HG03342 (cell line): ENCODE data around the gene FAM3B.

Experiments
- ATAC-seq: cut with Tn5 transposase; IDR thresholded peaks from one replicate; pipeline ENCODE4 v1.9.1; 2021; ENCODE audit warnings: mild to moderate bottlenecking, moderate library complexity; ENCODE audit not compliant: unreplicated experiment

Gene FAM3B

DNA sequence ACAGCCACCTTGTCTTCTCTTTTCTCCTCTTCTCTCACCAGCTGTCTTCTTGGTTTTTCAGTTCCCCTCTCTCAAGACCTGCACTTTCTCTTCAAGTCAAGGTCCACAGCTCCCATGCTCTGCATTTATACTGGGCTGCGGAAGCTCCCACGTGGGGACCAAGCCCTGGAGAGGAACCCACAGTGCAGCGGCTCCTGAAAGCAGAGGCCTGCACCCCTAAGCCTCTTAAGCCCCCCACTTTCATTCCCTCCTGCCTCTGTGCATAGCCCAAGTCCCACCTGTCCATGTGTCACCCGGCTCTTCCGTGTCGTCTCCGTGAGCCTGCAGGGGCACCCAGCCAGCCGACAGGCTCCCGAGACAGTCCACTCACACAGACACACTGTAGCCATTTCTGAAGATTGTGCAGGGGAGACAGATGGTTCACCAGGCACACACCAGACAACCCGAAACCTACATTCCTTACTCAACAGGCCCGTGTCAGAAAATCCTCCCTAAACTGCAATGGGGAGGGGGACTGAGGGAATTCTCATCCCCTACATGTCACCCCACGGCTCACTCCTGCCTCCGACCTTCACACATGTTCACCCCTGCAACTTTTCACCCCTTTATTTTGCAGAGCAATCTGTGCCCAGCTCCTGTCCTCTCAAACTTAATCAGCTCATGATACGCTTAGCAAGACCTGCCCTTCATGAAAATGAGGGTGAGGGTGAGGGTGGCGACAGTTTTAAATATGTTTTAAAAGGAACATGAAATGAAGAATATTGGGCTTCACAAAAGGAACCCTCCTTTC, 51.5 kb downstream of the FAM3B start:
- peak; percentile 64 for ATAC-seq

DNA sequence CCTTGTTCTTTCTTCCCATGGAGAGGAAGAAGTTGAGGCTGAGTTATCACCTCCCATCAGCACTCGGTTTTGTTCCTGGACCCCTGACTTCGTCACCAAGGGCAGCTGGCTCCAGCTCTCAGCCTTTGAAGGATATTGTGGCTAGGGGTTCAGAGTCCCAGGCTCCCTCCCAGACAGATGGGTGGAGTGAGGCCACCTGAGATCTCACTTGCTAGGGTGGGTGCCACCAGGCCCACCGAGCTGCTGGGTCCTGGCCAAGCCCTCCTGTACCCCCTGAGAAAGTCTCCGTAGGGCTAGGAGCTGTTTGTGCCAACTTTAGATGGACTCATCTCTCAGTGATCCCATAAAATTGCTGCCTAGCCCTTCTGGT, 52.1 kb downstream of the FAM3B start:
- ATAC-seq: no peak

DNA sequence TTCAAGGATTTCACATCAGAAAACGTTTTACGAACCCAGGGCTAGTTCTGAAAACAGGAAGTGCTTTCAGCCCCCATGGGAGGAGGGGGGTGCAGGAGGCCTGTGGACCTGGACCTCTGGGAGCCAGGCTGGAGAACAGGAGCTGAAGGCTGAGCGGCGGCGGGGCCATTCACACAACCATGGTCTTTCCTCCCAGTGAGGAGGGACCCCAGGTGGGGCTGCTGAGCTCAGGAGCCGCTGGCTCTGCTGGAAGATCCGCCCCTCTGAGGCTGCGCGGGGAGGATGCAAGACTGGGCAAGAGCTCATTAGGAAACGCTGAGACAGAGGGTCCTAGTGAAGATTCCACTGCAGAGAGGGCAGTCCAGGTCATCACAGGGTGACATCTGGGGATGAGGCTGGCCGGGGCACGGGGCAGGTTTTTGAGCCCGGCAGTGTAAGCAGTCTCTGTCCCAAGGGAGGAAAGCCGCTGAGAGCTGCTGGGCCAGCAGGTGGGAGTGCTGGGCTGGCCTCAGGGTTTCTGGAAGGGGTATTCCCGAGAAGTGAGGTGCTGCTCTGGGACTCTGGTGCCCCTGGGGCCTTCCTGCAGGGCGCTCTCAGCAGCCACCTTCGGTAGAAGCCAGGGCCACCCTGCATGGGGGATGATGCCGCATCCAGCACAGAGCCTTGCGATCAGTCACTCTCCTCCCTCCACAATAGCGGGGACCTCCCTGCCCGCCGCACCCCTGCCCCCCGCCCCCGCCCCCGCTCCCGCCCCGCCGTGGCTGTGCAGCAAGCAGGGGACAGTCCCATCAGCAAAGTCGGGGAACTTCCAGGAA, 52.7 kb downstream of the FAM3B start:
- ATAC-seq: no peak

DNA sequence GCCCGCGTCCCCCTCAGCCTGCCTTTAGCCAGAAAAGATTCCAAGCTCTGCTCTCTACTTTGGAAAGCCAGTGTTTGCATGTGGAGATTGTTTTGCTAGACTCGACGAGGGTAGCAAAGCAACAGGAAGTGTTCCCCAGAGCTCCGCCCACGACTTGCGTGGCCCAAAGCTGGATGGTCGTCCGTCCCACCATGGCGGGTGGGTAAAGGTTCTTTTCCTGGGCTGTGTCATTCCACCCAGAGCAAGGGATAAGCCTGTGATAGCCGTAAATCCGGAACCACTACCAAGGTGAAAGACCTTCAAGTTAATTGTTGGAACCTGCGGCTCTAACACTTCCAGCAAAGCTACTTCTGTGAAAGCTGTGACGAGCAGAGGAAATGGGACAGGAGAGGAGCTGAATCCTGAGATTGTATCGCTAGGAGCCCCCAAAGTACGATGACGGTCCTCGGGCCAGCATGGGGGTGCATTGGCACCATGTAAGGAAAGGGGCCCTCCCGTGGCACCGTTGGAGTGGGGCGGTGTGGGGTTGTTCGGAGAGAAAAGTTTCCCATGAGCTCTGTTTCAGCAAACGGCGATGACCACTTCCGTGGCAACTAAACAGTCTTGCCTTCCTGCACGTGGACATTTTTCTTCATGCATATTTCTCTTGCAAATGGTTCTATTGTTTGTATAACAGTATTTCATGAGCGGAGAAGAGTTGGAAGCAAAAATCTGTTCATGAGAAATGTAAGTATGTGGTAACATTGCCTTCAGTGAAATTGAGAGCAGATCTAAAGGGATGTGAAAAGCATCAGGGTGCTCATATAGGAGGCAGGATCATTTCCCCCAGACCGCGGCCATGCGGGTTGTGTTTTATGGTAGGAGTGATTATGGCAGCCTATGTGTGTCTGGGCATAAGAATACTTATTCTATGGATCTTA, 53.6 kb downstream of the FAM3B start:
- ATAC-seq: no peak

DNA sequence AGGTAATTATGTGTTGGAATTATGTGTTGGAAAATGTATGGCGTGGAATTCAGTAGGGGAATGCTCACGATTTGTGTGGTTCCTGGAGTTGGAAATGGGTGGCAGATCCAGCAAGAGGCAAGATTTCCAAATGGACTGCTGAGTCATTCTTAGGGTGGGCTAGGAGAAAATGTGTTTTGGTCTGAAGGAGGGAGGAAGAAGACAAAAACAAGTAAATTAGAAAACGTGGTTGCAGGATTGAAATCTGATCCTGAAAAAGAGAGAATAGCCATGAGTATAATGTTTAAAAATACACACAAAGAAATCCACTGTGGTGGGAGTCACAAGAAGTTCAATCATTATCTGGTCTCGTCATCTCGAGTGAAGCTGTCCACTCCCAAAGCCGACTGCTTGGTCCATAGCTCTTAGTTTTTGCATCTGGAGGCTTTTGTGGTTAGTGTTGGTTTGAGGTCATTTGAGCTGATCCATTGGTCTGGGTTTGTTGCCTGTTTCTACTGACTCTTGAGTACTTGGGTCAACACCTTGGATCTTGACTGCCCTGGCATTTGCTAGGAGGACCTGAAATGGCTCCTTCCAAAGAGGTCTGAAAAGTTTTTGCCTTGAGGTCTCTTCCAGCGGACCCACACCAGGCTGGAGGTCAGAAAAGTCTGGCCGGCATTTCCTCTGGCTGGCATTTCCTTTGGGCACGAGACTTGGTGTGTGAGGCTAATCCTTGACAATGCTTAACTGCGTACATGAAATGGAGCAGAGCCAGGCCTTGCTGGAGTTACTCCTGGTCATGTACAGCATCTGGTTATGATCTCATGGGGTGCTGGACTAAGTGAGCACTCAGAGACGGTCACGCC, 54.5 kb downstream of the FAM3B start:
- no peak for ATAC-seq

DNA sequence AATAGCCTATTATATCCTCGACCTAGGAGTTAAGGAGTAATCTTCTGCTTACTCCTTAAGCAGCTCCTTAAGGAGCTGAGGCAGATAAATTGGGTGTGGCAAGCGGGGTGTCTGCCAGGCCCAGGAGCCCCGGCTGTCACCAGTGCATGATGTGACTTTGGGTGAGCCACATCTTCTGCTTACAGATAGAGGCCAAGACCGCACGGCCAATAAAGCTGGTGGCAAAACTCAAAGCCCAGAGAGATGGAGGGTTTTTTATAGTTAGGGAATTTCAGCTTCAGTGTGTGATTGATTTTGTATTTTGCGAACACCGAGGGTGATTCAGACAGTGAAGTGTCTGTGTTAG, 55.1 kb downstream of the FAM3B start:
- no peak for ATAC-seq

DNA sequence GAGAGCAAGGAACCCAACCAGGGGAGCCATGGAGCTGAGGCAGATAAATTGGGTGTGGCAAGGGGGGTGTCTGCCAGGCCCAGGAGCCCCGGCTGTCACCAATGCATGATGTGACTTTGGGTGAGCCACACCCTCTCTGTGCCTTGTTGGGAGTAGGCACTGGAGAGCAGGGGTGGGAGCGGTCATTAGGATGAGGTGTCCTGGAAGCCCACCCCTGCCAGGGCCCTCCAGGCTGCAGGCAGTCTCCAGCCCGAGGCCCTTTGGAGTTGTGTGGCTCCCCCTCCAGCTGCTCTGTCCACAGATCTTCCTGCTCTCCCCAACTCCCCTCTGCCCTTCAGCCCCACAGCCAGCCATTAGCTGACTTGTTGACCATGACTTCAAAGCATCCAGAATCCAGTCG, 56.7 kb downstream of the FAM3B start:
- no peak for ATAC-seq

DNA sequence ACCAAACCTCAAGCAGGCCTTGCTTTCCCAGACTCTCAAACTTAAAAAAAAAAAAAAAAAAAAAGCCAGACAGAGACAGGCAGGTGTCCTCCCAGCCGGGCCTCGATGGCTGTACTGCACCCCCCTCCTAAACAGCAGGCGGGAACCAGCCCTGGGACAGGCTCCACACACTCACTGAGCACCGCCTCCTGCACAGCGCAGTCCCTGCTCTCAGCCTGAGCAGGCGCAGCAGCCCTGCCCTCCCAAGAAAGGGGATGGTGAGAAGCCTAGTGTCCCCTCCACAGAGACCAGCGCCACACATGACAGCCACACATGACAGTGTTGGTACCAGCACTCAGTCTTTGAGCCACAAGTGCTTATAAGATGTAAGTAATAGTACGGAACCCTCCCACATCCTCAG, 57.2 kb downstream of the FAM3B start:
- no peak for ATAC-seq

DNA sequence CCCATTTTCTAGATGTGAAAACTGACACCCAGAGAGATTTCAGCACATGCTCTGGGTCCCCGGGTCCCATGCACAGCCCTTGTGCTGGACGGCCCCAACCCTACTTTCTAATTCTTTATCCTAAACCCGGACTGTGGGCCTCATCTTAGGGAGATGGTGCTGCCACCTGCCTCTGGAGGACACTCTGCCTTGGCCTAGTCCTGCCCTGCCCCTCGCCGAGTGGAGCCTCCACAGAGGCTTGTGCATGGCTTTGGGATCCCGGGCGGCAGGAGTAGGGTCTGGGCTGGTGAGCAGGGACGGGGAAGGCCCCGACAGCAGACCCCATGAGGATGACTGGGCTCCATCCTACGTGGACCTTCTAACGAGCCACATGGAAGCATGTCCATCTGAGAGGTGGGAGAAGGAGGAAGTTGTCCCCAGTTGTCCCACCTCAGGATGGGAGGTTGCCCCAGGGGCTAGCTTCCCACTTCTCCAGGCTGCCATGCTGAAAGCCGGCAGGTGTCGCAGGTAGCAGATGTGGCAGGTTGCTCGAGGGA, 57.6 kb downstream of the FAM3B start:
- no peak for ATAC-seq

DNA sequence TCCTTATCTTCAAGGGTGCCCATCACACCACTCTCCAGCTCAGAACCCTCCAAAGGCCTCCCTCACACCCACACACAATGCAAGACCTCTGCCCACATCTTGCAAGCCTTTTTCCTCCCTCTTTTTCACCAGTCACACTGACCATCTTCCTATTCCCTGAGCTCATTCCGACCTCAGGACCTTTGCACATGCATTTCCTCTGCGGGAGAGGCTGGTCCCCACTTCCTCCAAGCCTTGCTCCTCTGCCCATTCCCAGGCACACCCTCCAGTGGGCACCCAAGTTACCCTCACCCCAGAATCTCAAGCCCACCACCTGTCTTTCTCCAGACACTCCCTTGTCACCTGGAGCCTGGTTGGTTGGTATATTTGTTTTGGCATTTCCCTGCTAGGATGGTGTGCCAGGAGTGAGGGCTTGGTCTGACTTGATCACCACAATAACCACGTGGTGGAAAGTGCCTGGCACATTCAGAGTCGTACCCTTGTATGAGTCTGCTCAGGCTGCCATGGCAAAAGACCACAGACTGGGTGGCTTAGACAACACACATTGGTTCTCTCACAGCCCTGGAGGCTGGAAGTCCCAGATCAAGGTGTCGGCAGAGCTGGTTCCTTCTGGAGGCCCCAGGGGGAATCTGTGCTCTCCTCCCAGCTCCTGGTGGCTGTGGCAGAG, 58.4 kb downstream of the FAM3B start:
- no peak for ATAC-seq

DNA sequence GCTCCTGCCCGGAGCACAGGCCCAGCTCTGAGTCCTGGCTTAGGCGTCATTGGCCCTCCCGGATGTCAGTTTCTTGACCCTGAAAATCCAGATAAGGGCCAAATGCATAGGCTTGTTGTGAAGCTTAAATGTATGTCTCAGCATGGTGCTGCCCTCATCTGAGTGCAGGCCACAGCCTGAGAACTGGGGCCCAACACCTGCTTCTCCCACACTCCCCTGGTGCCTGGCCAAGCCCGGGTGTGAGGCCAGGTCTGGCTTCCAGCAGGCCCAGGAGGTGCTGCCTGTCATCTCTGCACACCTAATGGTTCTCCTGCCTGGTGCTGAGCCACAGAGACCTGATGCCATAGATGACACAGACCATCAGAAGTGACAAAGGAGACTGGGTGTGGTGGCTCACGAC, 59.3 kb downstream of the FAM3B start:
- ATAC-seq: no peak

DNA sequence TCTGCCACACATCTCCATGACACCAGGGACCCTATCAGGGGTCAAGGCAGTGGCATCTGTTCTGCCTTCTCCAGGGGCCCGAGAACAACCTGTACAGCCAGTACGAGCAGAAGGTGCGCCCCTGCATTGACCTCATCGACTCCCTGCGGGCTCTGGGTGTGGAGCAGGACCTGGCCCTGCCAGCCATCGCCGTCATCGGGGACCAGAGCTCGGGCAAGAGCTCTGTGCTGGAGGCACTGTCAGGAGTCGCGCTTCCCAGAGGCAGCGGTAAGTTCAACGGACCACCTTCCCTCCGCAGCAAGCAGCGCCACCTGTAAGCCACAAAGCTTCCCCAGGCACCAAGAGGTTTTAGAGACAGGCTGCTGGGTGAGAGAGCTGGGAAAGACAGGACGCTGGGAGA, 61.1 kb downstream of the FAM3B start:
- no peak for ATAC-seq

DNA sequence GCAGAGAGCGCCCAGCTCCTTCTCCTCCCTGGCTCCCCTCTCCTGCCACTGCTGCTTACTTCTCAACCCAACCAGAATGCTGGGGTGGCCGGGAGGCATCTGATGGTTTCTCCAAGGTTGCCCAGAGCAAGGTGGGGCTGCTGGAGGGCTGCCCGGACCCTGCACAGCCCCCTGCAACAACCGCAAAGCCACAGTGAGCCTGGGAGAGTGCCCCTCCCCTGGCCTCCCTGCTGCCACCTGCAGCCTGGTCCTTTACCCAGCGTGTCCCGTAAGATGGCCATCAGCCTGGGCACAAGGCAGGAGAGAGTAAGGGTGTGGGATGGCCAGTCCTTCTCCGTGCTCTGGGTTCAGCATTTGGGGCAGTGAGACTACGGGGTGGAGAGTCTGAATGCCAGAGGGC, 62.2 kb downstream of the FAM3B start:
- ATAC-seq: no peak

DNA sequence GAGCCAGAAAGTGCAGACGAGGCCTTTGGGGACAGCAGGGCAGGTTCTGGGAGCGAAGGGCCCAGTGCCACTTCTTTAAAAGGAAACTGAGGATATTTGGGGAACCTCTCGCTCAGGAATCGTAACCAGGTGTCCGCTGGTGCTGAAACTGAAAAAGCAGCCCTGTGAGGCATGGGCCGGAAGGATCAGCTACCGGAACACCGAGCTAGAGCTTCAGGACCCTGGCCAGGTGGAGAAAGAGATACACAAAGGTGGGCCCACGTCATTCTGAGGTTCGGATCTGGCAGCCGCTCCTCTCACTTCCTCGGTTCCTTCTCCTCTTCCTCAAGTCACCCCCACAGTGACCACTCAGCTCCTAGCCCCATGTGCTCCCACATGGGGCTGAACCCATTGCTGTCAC, 63.3 kb downstream of the FAM3B start:
- no peak for ATAC-seq

DNA sequence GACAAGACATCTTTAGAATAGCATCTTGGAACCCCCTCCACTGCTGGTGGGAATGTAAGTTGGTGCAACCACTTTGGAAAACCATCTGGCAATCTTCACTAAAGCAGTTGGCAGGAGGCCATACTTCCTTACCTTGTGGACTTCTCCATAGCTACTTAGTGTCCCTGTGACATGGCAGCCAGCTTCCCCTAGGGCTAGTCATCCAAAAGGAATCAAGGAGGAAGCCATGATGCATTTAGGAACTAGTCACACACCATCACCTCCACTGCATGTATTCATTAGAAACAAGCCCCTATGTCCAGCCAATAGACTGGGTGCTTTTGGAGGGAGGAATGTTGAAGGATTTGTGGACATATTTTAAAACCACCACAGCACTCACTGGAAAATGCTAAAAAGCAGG, 65.1 kb downstream of the FAM3B start:
- no peak for ATAC-seq

DNA sequence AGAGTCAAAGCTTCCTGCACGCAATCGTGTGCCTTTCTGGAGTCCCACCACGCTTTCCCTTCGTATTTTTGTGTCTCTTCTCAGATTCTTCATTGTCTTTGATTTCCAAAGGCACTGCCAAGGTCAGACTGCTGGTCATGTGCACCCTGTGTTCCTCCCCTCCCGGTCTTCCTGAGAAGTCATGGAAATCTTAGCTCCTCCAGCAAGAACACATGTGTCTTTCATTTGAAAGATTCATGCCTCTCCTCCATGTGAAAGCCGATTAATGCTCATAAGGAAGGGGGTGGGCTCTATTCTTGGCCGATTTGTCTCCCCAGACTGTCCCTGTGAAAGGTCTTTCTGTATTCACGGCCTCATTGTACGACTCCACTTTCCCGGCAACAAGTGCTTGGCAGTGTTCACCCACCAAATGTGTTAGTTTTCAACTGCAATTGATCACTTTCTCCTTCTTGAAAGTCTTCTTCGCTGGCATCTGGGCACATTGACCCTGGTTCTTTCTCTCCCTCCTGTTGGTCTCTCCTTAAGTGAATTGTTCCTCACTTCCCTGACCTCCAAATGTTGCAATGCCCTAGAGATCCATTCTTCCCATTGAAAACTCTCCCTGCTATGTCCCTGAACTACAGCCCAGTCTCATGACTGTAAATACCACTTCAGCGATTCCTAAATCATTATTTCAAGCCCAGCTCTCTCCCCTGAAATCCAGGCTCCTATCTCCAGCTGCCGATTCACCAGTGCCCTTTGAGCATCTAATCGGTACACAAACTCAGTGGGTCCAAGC, 70.6 kb downstream of the FAM3B start:
- no peak for ATAC-seq

DNA sequence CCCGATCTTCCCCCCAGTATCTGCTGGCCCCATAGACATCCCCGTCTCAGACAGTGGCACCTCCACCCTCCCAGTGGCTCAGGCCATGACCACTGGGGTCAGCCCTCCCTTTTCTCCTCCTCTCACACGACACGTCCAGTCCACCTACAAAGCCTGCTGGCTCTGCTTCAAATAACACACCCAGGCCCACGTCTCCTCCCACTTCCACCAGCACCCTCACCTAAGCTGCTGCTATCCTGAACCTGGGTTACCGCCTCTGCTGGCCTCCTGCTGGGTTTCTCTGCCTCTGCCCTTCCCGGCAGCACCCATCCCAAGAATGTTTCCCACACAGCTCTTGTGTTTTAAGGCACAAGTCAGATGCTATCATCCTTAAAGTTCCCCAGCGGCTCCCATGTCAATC, 71.2 kb downstream of the FAM3B start:
- no peak for ATAC-seq

DNA sequence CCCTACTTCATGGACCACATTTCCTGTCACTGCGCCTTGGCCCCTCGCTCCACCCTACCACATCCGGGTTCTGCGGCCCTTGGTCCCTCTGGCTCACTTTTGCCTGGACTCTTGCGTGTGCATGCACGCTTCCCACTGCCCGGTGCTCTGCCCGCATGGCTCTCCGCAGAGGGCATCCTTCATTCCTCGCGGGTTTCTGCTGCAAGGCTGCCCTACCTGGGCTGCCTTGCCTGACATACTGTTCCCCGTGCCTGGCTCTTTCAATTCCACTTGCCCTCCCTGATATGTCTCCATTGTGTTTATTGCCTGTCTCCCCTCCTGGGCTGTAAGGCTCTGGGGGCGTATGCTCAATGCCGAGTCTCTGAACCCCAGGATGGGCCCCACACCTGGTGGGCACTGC, 71.7 kb downstream of the FAM3B start:
- ATAC-seq: no peak

DNA sequence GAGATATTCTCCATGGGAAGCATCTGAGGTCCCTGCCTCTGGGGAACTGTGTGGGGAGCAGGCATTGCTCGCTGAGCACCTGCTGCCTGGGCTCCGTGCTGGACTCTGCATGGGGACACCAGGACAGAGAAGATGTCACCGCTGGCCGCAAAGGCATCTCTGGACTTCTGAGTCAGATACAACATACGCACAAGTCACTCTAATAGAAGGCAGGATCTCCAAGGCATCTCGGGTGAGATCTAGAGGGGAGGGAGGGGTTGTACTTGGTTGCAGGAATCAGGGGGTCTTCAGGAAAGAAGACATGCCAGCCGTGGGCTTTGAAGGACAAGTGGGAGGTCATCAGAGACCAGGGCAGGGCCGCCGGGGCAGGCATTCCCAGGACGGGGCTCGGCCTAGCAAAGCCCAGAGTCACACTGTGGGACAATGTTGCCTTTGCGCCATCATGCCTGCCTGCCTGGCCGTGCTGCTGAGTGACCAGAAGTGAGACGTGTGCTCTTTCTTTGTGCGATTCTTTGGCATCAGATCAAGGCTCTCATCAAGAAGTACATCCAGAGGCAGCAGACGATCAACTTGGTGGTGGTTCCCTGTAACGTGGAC, 73.5 kb downstream of the FAM3B start:
- ATAC-seq: no peak
